ENCODE results near the gene CEP192.

- no peak for TF ChIP-seq CTCF (IDR thresholded peaks at IDR 0.05; ENCODE audit: insufficient read depth, low read length)
- TF ChIP-seq REST (IDR thresholded peaks at IDR 0.05; ENCODE audit: insufficient replicate concordance, low read depth), result no peak
These were observed 37.7 kb downstream of the CEP192 start for GRCh38 chr18:13028869-13029268.

All from HL-60 (cell line).